GM21367 (cell line): ENCODE results near the gene TCERG1L.
"Not testable (repeated sequence)": the region's sequence is repeated elsewhere in the genome, so short reads cannot be mapped to it uniquely, and the experiment has no call there.

Experiments
- ATAC-seq: cut with Tn5 transposase; IDR thresholded peaks from one replicate; pipeline ENCODE4 v1.9.1; 2021; ENCODE audit not compliant: unreplicated experiment

Gene TCERG1L

DNA sequence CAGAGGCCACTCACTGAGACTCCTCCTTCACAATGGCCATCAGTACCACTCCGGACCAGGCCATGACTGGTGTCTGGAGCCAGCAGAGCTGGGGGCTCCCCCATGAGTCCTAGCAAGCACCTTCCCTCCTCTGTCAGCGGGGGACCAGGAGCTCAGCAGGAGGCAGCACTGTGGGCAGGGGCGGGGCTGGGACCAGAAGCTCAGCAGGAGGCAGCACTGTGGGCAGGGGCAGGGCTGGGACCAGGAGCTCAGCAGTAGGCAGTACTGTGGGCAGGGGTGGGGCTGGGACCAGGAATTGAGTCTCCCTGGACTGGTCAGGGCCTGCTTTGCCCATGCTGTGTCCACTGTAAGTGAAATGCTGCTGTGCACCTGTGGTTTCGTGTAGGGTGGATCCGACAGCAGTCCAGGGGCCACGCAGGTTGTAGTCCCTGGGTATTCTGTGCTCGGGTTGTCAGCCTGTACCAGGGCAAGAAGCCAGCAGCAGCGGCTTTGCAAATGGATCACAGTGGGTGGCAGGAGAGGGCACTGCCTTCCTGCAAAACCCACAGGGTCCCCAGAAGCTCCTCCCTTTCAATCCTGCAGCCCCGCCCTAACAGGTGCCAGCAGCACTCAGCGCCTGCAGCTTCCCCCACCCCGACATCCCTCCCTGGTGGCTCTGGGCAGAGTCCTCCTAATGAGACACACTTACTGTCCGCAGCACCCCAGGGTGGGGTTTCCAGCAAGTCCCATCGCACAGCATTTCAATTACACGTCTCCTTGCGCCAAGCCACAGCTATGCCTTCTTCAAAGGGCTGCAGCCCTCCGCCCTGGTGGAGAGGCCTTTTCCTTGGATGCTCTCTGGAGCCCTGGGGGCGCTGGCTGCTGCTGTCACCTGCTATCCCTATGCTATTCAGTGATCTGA is 220.5 kb downstream of the TCERG1L start:
- no peak for ATAC-seq

DNA sequence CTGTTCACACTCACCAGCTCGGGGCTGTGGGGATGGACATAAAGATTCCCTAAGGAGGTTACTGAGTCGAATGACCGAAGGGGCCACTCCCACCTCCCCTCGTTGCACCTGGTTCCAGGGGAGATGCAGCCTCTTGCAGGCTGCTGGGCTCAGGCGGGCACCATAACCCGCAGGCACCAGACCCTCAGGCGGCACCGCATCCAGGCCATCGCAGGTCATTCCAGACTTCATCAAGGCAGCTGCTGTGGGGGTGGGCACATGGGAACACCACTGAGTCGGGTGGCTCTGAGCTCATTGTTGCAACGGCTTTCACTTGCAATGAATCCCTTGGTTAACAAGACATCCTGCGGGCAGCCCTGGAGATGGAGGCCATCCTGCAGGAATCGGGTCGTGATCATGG is 221.7 kb downstream of the TCERG1L start:
- ATAC-seq = no peak

DNA sequence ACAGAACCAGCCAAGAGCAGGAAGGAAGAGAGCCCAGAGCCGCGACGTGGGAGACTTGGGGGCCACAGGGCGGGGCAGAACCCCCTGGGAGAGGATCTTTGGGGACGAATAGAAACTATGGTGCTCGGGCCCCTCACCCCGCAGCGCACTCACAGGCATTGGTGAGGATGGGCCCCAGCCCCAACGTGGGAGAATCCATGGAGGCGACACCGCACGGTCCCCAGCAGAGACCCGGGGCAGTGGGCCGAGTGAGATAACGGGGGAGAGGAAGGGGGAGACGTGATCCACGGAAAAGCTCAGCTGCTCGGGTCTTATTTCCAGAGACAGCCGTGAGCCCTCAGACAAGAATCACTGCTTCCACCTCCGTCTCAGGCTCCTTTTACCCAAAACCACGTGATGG is 222.4 kb downstream of the TCERG1L start:
- ATAC-seq = no peak

DNA sequence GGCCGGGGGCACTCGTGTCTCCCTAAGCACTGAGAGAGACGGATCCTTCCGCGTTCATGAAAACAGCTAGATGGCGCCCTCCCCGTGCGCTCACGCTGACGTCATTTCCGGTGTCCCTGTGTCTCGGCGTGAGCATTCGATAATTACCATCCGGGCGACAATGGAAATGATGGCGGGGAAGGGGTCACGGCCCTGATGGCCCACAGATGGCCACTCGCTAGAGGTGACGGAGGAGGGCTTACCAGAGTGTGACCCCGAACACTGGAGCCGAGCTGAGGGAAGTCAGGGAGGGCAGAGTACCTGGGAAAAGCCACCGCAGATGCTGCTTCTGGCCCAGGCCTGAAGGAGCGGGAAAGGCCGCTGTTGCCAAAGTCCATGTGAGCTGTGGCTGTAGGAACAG is 222.9 kb downstream of the TCERG1L start:
- ATAC-seq = no peak

DNA sequence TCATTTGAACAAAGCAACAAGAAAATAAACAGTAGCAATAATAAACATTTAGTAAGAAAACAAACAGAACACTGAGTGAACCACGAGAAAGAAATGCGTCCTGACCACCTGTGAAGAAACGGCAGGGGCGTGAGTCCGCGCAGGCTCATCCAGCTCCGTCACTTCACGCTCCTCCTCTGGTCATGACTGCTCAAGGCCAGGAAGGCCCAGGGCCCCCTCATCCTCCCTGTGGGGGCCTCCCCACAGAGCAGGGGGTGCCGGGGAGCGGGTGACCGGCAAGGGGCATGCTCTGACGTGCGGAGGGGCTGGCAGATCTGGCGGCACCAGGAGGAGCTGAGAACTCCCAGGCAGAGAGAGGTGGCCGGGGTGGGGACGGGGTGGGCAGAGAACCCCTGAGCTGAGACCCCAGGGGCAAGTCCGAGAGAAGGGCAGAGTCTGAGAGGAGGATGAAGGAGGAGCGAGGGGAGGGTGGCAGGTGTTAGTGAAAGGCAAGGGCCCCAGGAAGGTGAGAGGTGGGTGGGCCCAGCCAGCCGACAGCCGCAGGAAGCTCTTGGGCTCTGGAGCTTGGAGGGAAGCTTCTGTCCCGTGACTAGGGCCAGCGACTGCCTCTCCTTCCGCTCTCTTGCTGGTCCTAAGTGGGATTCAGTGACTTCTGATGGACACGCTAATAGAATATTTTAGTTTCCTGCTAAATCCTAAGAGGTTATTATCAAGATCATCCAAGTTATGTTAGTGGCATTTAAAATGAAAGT is 223.9 kb downstream of the TCERG1L start:
- ATAC-seq = no peak

DNA sequence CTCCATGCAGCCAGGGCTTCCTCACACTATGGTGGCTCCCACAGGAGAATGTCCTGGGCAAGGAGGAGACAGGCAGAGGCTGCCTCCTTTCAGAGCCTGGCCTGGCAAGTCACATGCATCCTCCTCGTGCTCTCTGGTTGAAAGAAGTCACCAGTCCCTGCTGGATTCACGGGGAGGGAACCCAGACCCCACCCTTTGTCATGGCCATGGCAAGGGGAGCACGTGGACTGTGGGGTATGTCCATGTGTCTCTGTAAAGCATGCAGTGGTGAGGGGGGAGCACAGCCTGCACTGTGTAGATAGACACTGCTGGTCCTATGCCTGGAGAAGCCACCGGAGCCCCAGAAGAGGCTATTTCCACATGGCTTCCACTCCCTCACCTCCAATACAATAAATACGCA is 225.0 kb downstream of the TCERG1L start:
- ATAC-seq = no peak

DNA sequence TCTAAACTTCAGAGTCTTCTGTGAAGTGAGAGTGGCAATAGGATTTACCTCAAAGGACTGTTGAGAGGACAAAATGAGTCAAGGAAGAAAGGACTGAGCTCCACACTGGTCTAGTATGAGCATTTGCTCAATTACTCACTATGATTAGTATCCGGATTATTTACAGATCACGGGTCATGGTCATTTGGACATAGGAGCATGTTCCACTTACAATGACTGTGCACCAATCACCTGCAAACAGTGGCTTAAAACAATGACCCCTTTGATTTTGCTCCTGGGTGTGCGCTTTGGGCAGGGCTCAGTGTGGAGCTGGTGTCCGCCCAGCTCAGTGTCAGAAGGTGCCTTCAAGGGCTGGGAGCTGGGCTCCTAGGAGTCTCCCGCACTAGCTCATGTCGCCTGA is 225.4 kb downstream of the TCERG1L start:
- no peak for ATAC-seq

DNA sequence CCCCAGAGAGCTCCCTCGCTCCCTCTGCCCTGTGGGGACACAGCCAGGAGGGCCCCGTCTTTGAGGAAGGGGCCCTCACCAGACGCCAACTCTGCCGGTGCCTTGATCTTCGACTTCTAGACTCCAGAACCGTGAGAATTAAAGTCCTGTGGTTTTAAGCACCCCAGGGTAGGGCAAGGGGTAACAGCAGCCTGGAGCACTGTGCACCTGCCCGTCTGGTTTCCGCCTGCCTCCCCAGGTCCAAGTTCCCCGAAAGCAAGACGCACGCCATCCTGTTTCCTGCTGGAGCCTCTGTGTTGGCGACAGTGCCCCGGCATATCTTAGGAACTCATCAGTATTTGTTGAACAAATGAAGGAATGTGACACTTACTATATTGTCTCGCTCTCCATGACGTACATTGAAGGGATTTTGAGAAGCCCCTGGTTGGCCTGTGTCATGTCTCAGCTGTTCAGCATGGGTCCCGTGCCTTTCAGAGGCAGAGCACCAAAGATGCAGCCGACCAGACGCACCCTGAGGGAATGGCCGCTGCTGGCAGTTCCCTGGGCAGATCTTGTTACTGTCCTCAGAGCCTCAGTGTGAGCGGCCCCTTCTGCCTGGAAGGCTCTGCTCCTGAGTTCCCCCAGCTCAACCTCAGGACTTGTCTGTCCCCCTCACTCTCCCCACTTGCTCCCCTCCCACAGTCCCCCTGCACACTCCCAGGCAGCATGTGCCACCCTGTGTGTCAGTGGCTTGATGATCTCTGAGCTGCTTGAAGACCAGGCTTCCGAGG is 226.2 kb downstream of the TCERG1L start:
- no peak for ATAC-seq

DNA sequence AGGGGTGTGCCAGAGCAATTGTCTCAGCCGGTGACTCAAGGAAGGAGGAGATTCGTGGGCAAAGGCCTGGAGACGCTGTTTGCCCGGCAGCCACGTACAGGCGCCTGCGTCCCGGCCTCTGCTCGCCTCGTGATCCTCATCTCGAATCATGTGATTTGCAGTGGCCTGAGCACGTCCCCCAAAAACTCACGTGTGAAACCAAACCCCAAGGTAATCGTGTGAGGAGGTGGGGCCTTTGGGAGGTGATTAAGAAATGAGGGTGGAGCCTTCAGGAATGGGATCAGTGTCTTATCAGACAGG is 226.8 kb downstream of the TCERG1L start:
- no peak for ATAC-seq

DNA sequence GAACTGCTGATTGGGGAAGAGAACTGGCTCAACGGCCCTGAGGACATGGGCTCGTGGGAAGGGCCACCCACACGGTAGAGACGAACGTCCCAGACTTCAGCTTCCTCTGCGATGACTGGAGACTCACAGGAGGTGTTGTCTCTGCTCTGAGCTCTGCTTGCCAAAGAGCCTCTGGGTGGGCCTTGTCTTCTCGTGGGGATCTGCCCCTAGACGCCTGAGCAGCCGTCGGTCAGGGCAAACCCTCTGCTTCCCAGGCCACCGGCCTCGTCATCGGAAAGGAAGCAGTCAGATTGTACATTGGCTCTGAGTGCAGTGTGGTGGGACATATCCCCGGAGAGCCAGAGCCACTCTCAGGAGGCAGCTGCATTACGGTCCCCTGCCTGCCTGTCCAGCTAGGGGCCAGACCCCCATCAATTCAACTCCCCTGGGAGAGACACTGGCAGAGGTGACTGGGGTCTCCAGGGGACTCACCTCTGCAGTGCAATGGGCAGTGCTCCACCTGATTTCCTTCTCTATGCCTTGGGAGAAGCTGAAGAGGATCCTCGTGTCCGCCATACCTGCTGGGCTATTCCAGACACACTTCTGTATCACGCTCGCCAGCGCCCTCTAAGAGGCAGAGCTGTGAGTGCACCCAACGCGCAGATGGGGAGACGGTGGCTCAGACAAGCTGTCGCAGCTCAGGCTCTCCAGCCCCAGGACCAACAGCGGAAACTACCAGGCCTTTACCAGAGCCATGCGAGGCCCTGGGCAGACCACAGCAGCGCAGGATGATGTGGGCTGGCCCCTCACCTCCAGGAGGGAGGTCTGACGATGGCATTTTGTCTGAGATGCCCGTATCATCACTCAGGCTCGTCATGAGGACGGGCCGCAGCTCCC is 227.4 kb downstream of the TCERG1L start:
- no peak for ATAC-seq

DNA sequence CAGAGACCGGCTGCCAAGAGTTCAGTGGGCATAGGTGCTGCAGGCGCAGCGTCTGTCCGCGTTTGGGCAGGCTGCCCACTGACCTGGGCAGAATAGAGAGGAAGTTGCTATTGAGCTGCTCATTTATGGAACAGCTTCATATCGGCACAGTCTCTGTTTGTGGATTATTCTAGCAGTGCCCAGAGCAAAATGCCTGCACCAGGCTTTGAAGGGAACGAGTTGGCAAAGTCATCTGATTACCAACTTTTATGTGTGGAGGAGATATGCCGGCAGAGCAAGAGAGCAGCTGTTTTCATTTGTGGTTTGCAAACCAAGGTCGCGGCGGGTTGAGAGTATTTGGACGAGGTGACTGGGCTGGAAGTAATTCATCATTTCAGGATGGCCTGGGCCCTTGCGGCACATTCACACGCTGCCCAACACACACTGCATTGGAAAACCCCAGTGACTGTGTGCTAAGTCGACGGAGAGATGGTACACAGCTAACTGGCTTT is 228.5 kb downstream of the TCERG1L start:
- no peak for ATAC-seq

DNA sequence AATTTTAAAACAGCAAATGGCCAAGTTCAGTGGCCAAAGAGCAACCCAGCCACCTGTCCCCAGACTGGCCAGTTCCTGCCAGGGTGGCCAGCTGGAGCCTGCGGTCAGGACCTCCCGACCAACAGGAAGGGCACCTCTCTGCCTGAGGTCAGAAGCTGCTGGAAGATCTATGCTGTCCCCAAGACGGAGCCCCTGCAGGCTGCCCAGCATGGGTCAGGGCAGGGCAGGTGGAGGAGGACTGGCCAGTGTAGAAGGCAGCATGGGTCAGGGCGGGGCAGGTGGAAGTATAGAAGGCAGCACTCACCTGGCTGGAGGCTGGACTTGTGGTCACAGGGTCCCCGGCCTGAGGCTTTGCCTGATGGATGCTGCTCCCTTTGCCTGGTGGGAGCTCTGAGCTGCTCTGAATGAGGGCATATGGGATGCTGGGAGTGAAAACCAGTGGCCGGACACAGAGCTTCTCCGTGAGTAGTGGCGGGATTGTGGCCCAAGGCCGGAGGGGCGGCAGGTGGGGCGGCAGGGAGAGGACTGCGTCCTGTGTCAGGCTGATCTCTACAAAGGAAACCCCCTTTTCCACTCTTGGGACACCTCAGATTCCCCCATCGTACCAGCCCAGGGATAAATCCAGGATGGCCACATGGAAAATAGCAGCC is 229.2 kb downstream of the TCERG1L start:
- ATAC-seq = no peak

DNA sequence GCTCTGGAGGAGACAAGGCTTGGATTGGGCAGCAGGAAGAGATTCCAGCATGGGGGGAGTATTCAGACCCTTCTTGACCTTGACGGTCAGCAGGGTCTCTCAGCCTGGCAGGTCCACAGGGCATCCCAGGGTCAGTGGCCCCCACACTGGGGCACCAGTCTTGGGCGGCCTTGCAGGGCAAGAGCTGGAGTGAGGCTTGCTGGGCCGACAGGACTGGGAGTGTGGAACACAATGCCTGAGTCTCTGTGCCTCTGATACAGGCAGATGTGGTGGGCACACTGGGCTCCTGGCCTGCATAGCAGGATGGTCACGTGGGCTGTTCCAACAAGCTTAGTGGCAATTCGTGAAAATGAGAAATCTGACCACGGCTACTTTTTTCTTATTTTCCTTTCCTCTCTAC is 229.7 kb downstream of the TCERG1L start:
- no peak for ATAC-seq

DNA sequence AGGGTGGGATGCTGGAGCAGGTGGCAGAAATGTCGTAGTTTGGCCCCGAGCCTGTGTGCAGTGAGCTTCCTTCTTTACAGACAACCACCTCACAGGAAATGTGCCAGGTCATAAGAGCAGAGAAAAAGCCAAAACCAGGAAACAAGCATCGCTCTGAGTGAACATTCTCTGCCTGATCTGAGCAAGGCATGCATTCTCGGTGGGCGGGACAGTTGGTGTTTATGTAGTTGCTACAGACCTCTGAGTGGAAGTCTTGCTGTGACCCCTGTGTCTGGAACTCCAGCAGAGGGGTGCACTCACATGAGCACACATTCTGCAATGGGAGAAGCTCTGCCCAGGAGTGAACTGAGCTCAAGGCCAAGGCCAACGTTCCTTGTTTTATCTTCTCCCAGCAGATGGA is 230.1 kb downstream of the TCERG1L start:
- no peak for ATAC-seq

DNA sequence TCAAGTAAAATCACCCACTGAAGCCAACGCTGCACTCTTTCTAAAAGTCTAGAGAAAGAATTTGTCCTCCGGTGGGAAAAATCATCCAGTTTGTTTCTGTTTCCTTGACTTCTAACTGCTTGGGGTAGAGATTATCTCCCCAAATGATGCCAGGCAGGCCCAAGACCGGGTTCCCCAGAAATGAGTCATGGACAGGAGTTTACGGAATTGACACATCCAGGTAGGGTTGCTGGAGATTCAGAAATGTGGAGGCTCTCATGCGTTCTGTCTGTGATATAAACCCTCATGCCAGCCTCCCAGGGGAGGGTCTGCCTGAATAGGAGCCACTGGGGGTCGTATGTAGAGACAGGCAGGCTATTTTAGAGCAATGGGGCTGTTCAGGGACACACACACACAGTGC is 230.9 kb downstream of the TCERG1L start:
- no peak for ATAC-seq

DNA sequence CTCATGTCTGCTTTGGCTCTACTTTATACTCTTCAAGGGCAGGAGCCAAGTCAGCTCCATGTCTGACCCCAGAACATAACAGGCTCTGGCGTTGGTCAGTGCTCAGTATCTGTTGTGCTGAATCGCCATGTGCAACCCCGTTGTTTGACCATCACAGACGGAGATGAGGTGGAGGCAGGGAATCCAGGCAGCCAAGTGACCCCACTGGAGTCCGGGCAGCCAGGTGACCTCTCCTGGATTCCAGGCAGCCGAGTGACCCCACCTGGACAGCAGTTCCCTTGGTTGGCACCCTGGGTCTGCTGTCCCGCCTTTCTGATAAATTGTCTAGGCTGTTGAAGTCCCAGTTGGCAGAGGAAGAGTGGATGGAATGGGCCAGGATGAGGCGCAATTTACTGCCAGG is 232.2 kb downstream of the TCERG1L start:
- no peak for ATAC-seq

DNA sequence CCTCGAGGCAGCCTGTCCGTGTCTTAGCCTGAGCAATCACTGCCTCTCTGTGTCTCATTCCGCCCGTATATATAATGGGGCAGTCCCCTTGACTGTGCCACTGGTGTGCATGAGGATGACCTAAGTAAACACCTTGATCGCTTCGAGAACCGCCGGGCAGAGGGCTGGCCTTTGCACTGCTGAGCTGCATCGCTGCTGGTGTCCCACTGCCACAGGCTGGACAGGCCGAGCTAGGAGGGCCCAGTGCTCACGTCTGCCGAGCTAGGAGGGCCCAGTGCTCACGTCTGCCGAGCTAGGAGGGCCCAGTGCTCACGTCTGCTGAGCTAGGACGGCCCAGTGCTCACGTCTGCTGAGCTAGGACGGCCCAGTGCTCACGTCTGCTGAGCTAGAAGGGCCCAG is 232.6 kb downstream of the TCERG1L start:
- ATAC-seq = not testable (repeated sequence)

DNA sequence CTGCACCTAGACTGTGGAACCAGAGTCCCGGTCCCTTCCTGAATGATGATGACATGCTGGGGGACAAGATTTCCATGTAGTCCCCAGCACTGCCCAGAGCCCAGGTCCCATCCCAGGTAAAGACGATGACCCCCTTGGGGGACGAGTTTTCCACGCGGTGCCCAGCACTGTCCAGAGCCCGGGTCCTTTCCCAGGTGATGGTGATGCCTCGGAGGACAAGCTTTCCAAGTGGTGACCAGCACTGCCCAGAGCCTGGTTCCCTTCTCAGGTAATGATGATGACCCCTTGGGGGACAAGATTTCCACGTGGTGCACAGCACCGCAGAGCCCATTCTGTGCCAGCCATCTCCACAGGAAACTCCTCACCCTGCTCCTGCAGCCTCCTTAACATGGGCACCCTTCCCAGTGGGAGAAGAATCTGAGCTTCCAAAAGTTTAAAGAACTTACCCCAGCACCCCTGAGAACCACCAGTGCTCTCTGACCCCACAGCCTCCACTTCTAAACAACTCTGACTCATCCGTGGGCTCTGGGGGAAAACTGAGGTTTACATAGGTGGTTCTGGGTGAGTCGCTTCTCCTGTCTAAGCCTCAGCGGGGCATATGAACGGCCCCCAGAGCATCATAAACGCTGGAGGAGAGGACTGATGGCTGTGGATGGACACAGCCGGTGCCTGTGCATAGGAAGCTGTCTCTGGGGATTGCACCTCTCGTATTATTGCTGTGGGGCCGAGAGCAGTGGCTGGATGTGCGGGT is 233.2 kb downstream of the TCERG1L start:
- no peak for ATAC-seq

DNA sequence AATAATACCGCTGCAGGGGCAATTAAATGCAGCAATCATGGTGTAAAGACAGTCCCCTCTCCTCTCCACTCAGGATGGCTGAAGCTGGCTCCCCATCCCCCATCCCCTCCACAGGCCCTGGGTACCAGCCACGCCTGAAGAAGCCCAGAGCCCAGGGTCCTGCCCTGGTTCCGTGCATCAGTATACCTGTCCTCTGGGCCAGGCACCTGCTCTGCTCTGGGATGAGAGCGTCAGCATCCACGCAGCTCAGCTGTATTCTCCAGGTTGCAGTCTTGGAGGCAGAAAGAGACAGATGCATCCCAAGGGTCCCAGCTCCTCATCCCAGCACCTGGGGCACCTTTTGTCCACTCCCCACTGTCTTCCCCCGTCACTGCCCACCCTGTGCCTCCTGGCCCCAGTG is 233.8 kb downstream of the TCERG1L start:
- no peak for ATAC-seq
